Measurements from ENCODE around the gene COPS9.

DNA sequence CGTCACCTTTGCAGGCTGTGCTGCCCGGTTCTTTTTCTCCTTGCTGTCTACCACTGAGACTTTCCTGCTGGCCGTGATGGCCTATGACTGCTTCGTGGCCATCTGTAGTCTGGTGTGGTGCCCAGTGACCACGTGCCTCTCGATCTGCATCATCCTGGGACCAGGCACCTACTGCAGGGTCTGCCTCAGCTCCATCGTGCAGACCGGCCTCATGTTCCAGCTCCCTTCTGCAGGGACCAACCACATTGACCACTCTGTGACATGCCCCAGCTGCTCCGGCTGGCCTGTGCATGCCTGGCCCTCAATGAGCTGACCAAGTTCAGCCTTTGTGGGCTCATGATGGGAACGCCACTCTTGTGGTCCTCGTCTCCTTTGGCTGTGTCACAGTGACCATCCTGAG lies 26.7 kb downstream of the COPS9 start:
- TF ChIP-seq, protein P1, sequence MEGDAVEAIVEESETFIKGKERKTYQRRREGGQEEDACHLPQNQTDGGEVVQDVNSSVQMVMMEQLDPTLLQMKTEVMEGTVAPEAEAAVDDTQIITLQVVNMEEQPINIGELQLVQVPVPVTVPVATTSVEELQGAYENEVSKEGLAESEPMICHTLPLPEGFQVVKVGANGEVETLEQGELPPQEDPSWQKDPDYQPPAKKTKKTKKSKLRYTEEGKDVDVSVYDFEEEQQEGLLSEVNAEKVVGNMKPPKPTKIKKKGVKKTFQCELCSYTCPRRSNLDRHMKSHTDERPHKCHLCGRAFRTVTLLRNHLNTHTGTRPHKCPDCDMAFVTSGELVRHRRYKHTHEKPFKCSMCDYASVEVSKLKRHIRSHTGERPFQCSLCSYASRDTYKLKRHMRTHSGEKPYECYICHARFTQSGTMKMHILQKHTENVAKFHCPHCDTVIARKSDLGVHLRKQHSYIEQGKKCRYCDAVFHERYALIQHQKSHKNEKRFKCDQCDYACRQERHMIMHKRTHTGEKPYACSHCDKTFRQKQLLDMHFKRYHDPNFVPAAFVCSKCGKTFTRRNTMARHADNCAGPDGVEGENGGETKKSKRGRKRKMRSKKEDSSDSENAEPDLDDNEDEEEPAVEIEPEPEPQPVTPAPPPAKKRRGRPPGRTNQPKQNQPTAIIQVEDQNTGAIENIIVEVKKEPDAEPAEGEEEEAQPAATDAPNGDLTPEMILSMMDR (IDR thresholded peaks at IDR 0.05): no peak
- no peak for TF ChIP-seq POLR2A (IDR thresholded peaks at IDR 0.05)
